Activated CD4-positive, CD25-positive, alpha-beta regulatory T cell (primary cell): ENCODE measurements around the gene COPS6.

Source experiments
- DNase-seq, 4 experiments: peaks; one replicate each; lab custom pipeline; 2025; lab: John Stamatoyannopoulos, UW

The COPS6 gene

GRCh38 chr7:100088621-100089457, at the start of gene COPS6:
COPS6 (plus strand) TSS chr7:100088969; CDS start chr7:100088991, 22 bp downstream.
- DNase-seq = peak; percentile 71 to 86 (median 74)

- no peak for DNase-seq
Measured at GRCh38 chr7:100040575-100040974, 48.2 kb upstream of the COPS6 start.

GRCh38 chr7:100044718-100045117, 44.1 kb upstream of the COPS6 start:
- DNase-seq = no peak

GRCh38 chr7:100048680-100049079, 40.1 kb upstream of the COPS6 start:
- no peak for DNase-seq

GRCh38 chr7:100049441-100050291, 39.1 kb upstream of the COPS6 start, which contains the start of gene ZSCAN21:
ZSCAN21 (plus strand) TSS chr7:100049774; CDS start chr7:100057007, 7,233 bp downstream.
- peak; percentile 60 to 68 (median 65) for DNase-seq

GRCh38 chr7:100051611-100052010, 37.2 kb upstream of the COPS6 start:
- DNase-seq = no peak

GRCh38 chr7:100053215-100053614, 35.6 kb upstream of the COPS6 start:
- DNase-seq = no peak

- DNase-seq = no peak
Measured at GRCh38 chr7:100057006-100057405, 31.8 kb upstream of the COPS6 start.

- DNase-seq = no peak
Measured at GRCh38 chr7:100059251-100059739, 29.5 kb upstream of the COPS6 start.

GRCh38 chr7:100061518-100062193, 27.1 kb upstream of the COPS6 start:
- no peak for DNase-seq

GRCh38 chr7:100063376-100063775, 25.4 kb upstream of the COPS6 start:
- no peak for DNase-seq

GRCh38 chr7:100064162-100064561, 24.6 kb upstream of the COPS6 start:
- DNase-seq = no peak

GRCh38 chr7:100065452-100066186, 23.1 kb upstream of the COPS6 start:
- DNase-seq = no peak

- no peak for DNase-seq
Measured at GRCh38 chr7:100066953-100067352, 21.8 kb upstream of the COPS6 start.

- DNase-seq = no peak
Measured at GRCh38 chr7:100069991-100070390, 18.8 kb upstream of the COPS6 start.

GRCh38 chr7:100071018-100071723, 17.6 kb upstream of the COPS6 start:
- DNase-seq = no peak

- DNase-seq = no peak
Measured at GRCh38 chr7:100072462-100072861, 16.3 kb upstream of the COPS6 start.

GRCh38 chr7:100074841-100075240, 13.9 kb upstream of the COPS6 start:
- no peak for DNase-seq

- DNase-seq = no peak
Measured at GRCh38 chr7:100075418-100075817, 13.4 kb upstream of the COPS6 start.

GRCh38 chr7:100077205-100077604, 11.6 kb upstream of the COPS6 start:
- no peak for DNase-seq
